HepG2 (cell line): ENCODE results near the gene MARVELD3. TPM values are rescaled to one million over a fixed set of nuclear protein-coding genes. Genes with fewer than 3 reads are reported as not detected.

Source experiments
- ATAC-seq: fragments of 200-7000 bp; cut with Tn5 transposase; 3 replicates; pipeline ENCODE4 v1.9.1; 2020; ENCODE audit warnings: mild to moderate bottlenecking, moderate library complexity
- BruUV-seq: library from RNA; stranded (reverse); fragments of 400-500 nt; replicated peaks from 2 replicates; lab custom pipeline; 2021; lab: Mats Ljungman, UMichigan
- CTCF ChIA-PET: fragments of 300-600 bp; formaldehyde crosslinking; extraction: SDS; loops from one replicate; lab custom pipeline; 2021; ENCODE audit warnings: low total read pairs, inconsistent platforms, low intra/inter-chr PET ratio; lab: Yijun Ruan, JAX
- POLR2A ChIA-PET: fragments of 350-600 bp; sonication (Branson Sonifier 250); formaldehyde crosslinking; loops from one replicate; lab custom pipeline; 2020; ENCODE audit warnings: antibody characterized with exemption, inconsistent platforms; lab: Yijun Ruan, JAX
- DNase-seq: peaks from one replicate; pipeline ENCODE4 v3.0.0-alpha.2; 2015; ENCODE audit warnings: low spot score
- FAIRE-seq: peaks from 3 replicates; lab custom pipeline; 2011; peaks lifted over from hg19 to GRCh38; lab: Jason Lieb, UNC
- H2AFZ ChIP-seq: one replicate; pipeline ENCODE4 v1.6.1; 2011; ENCODE audit warnings: low read length, inconsistent platforms
- H3K27ac ChIP-seq: fragments of 300-600 bp; 3 replicates; pipeline ENCODE4 v1.8.0; 2011; ENCODE audit warnings: mixed run types, mild to moderate bottlenecking, mixed read lengths, low read length, inconsistent platforms; ENCODE audit not compliant: insufficient read depth; ENCODE audit errors: extremely low read length
- H3K27me3 ChIP-seq, 2 experiments: fragments of 200-600 bp in 1 of 2; 2 replicates in 1 of 2; 3 replicates in 1 of 2; pipeline versions ENCODE4 v1.6.0 to v1.8.0; 2011; ENCODE audit warnings: low read length in 2 of 2, mild to moderate bottlenecking in 2 of 2, moderate library complexity in 2 of 2, inconsistent platforms in 1 of 2; ENCODE audit not compliant: insufficient read depth in 2 of 2, control insufficient read depth in 1 of 2
- H3K36me3 ChIP-seq, 2 experiments: fragments of 200-600 bp in 1 of 2; replicated peaks in 1 of 2; 2 replicates in 1 of 2; 3 replicates in 1 of 2; pipeline versions ENCODE4 v1.5.1 to v1.8.0; 2011; ENCODE audit warnings: low read length in 2 of 2, inconsistent platforms in 1 of 2; ENCODE audit not compliant: insufficient read depth in 2 of 2, control insufficient read depth in 1 of 2
- H3K4me1 ChIP-seq: 2 replicates; pipeline ENCODE4 v1.5.1; 2012; ENCODE audit warnings: low read length, inconsistent platforms; ENCODE audit not compliant: insufficient read depth
- H3K4me2 ChIP-seq: 2 replicates; pipeline ENCODE4 v1.6.0; 2011; ENCODE audit warnings: low read depth, low read length, inconsistent platforms
- H3K4me3 ChIP-seq, 3 experiments: fragments of 200-600 bp in 1 of 3; sonication (generic), shearing (Covaris generic) in 1 of 3; replicated peaks in 1 of 3; 2 replicates each; pipeline ENCODE4 v1.5.1; 2011 to 2016; ENCODE audit warnings: low read length in 3 of 3, inconsistent platforms in 2 of 3, low read depth in 2 of 3, mild to moderate bottlenecking in 2 of 3, control low read depth in 1 of 3, mixed read lengths in 1 of 3; ENCODE audit not compliant: insufficient read depth in 1 of 3
- H3K79me2 ChIP-seq: one replicate; pipeline ENCODE4 v1.6.1; 2011; ENCODE audit warnings: low read length, inconsistent platforms; ENCODE audit not compliant: insufficient read depth
- H3K9ac ChIP-seq: 2 replicates; pipeline ENCODE4 v1.6.0; 2011; ENCODE audit warnings: mild to moderate bottlenecking, low read depth, low read length, inconsistent platforms; ENCODE audit not compliant: insufficient read depth
- H3K9me3 ChIP-seq: 2 replicates; pipeline ENCODE4 v1.5.1; 2012; ENCODE audit warnings: mild to moderate bottlenecking, low read length
- H4K20me1 ChIP-seq: 2 replicates; pipeline ENCODE4 v1.6.0; 2011; ENCODE audit warnings: inconsistent platforms, mild to moderate bottlenecking, low read length, moderate library complexity; ENCODE audit not compliant: insufficient read depth
- EED ChIP-seq: sonication (generic); formaldehyde crosslinking; IDR thresholded peaks from 2 replicates; pipeline ENCODE4 v1.5.0; 2020; ENCODE audit warnings: mild to moderate bottlenecking, missing genetic modification reagents
- FOXA3 ChIP-seq: IDR thresholded peaks from 2 replicates; pipeline ENCODE4 v1.6.1; 2016; ENCODE audit warnings: missing genetic modification reagents, missing compliant biosample characterization
- JUNB ChIP-seq: sonication (generic); formaldehyde crosslinking; IDR thresholded peaks from 2 replicates; pipeline ENCODE4 v1.8.0; 2022; ENCODE audit warnings: missing genetic modification reagents, mild to moderate bottlenecking, borderline replicate concordance
- PAWR ChIP-seq: sonication (generic); formaldehyde crosslinking; IDR thresholded peaks from 2 replicates; pipeline ENCODE4 v1.4.0; 2020; ENCODE audit warnings: missing genetic modification reagents, mild to moderate bottlenecking, borderline replicate concordance
- SP2 ChIP-seq: sonication (generic); formaldehyde crosslinking; IDR thresholded peaks from 2 replicates; pipeline ENCODE4 v1.5.1; 2020; ENCODE audit warnings: mild to moderate bottlenecking, missing genetic modification reagents
- ZNF550 ChIP-seq: sonication (generic); formaldehyde crosslinking; IDR thresholded peaks from 2 replicates; pipeline ENCODE4 v1.4.0; 2020; ENCODE audit warnings: mild to moderate bottlenecking, missing genetic modification reagents, borderline replicate concordance
- ZNF674 ChIP-seq: sonication (generic); formaldehyde crosslinking; IDR thresholded peaks from 2 replicates; pipeline ENCODE4 v1.5.0; 2020; ENCODE audit warnings: low read depth, mild to moderate bottlenecking, missing genetic modification reagents
- ZSCAN31 ChIP-seq: sonication (generic); formaldehyde crosslinking; IDR thresholded peaks from 2 replicates; pipeline ENCODE4 v1.5.0; 2020; ENCODE audit warnings: low read depth, mild to moderate bottlenecking, missing genetic modification reagents
- WGBS: methylation state at CpG from one replicate; pipeline ENCODE4 v1.1.6; 2017; ENCODE audit warnings: low lambda C conversion rate; 5-methylcytosine and 5-hydroxymethylcytosine counted together
- in situ Hi-C: cut with HindIII; loops from 2 replicates; pipeline ENCODE4 v1.10.0; 2017; ENCODE audit warnings: low pct_unique_long_range_greater_than_20kb; ENCODE audit not compliant: extremely low pct_ligation_motif_present
- intact Hi-C: fragments of 100-400 bp; cut with micrococcal nuclease; formaldehyde crosslinking; loops from one replicate; pipeline ENCODE4 v1.10.0; 2022; ENCODE audit not compliant: unreplicated experiment
- polyA plus RNA-seq, 8 experiments: library from polyadenylated mRNA; depleted of rRNA in 3 of 8; stranded (reverse) in 7 of 8; unstranded in 1 of 8; fragments of >200 nt; fragmentation: Illumina TruSeq in 4 of 8; extraction: Trizol in 4 of 8; gene quantifications; 2 replicates each; pipeline versions ENCODE4 v1.2.1 to v1.2.3, GENCODE V29; 2011 to 2016; ENCODE audit warnings: low read depth in 4 of 8, missing spikeins in 1 of 8, mixed read lengths in 1 of 8; ENCODE audit not compliant: insufficient read depth in 1 of 8
- total RNA-seq, 5 experiments: library from RNA; depleted of rRNA; stranded (reverse); fragments of >200 nt; fragmentation: Illumina TruSeq; extraction: Trizol; gene quantifications; 2 replicates each; pipeline ENCODE4 v1.2.3, GENCODE V29; 2016; ENCODE audit warnings: low read depth in 1 of 5
- TF ChIP-seq, protein P1 (sequence below): IDR thresholded peaks from 2 replicates; pipeline ENCODE4 v1.6.1; 2016; ENCODE audit warnings: mild to moderate bottlenecking
- TF ChIP-seq, protein P2 (sequence below): IDR thresholded peaks from 2 replicates; pipeline ENCODE4 v1.6.1; 2018; ENCODE audit warnings: missing genetic modification reagents, mild to moderate bottlenecking, missing compliant biosample characterization
- TF ChIP-seq, protein P3 (sequence below): sonication (generic); formaldehyde crosslinking; IDR thresholded peaks from 2 replicates; pipeline ENCODE4 v1.5.0; 2020; ENCODE audit warnings: missing genetic modification reagents

The MARVELD3 gene
- total and polyA plus RNA-seq, 2 of the 13 experiments (the other 11 are each of a cell fraction or from before 2014, with no cell fraction given), result 4.8 to 5.6 TPM

DNA sequence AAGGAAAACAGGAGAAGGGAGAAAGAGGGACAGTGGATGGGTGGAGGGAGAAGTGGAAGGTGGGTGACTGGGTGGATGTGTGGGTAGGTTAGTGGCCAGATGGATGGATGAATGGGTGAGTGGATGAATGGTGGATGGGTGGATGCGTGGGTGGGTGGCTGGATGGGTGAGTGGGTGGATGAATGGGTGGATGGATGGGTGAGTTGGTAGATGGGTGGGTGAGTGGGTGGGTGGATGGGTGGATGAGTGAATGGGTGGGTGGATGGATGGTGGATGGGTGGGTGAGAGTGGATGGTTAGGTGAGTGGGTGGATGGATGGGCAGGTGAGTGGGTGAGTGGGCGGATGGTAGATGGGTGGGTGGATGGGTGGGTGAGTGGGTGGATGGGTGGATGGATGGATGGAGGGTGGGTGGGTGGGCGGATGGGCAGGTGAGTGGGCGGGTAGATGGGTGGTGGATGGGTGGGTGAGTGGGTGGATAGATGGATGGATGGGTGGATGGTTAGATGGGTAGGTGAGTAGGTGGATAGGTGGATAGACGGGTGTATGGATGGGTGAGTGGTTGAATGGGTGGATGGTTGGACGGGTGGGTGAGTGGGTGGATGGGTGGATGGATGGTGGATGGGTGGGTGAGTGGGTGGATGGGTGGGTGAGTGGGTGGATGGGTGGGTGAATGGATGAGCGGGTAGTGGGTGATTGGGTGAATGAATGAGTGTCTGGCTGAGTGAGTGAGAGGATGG lies 702 bp upstream of the MARVELD3 start:
- Histone ChIP-seq H3K4me1 (peaks cover 49% of the 10 kb centered on the region), H3K4me2 (peak overlapping the region; percentile 93), H3K27ac (no peak overlapping the region), H3K9me3 (no peaks in the 10 kb centered on the region), H3K27me3 (no peaks in the 10 kb centered on the region; a peak in 1 of 5 replicates), H4K20me1 (no peaks in the 10 kb centered on the region), H3K79me2 (no peaks in the 10 kb centered on the region), H3K36me3 (no peaks in the 10 kb centered on the region), H3K9ac (no peak overlapping the region), H3K4me3 (peak overlapping the region in 2 of 3 experiments; percentile 90 to 92; a peak in 3 of 6 replicates), H2AFZ (no peak overlapping the region)
- no peak for ATAC-seq
- FAIRE-seq, result no peak
- intact Hi-C loops, result no loop called here
- TF ChIP-seq ZNF674 (CRISPR knock-in tag) (0 out of 2 replicates have a peak, but pooled peaks have one; percentile 41), JUNB (CRISPR knock-in tag) (no peak), ZSCAN31 (0 out of 2 replicates have a peak, but pooled peaks have one; percentile 1), EED (CRISPR knock-in tag) (0 out of 2 replicates have a peak, but pooled peaks have one; percentile 22), PAWR (CRISPR knock-in tag) (no peak), SP2 (peak; percentile 20; the same call in 1 of the 2 replicates), FOXA3 (no peak), ZNF550 (CRISPR knock-in tag) (no peak)
- TF ChIP-seq, protein P1, sequence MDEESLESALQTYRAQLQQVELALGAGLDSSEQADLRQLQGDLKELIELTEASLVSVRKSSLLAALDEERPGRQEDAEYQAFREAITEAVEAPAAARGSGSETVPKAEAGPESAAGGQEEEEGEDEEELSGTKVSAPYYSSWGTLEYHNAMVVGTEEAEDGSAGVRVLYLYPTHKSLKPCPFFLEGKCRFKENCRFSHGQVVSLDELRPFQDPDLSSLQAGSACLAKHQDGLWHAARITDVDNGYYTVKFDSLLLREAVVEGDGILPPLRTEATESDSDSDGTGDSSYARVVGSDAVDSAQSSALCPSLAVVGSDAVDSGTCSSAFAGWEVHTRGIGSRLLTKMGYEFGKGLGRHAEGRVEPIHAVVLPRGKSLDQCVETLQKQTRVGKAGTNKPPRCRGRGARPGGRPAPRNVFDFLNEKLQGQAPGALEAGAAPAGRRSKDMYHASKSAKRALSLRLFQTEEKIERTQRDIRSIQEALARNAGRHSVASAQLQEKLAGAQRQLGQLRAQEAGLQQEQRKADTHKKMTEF (CRISPR knock-in tag), result no peak
- TF ChIP-seq, protein P2, sequence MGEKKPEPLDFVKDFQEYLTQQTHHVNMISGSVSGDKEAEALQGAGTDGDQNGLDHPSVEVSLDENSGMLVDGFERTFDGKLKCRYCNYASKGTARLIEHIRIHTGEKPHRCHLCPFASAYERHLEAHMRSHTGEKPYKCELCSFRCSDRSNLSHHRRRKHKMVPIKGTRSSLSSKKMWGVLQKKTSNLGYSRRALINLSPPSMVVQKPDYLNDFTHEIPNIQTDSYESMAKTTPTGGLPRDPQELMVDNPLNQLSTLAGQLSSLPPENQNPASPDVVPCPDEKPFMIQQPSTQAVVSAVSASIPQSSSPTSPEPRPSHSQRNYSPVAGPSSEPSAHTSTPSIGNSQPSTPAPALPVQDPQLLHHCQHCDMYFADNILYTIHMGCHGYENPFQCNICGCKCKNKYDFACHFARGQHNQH, result no peak
- TF ChIP-seq, protein P3, sequence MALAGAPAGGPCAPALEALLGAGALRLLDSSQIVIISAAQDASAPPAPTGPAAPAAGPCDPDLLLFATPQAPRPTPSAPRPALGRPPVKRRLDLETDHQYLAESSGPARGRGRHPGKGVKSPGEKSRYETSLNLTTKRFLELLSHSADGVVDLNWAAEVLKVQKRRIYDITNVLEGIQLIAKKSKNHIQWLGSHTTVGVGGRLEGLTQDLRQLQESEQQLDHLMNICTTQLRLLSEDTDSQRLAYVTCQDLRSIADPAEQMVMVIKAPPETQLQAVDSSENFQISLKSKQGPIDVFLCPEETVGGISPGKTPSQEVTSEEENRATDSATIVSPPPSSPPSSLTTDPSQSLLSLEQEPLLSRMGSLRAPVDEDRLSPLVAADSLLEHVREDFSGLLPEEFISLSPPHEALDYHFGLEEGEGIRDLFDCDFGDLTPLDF, result no peak
- BruUV-seq, result no TSS peak
- in situ Hi-C loops, result no loop called here
- CTCF ChIA-PET, result no interaction called here
- 85% methylated on average over 7 of the region's 7 CpGs for WGBS
- no peak for DNase-seq
- POLR2A ChIA-PET, result interaction anchor here (0.6 to 0.8 kb wide), 2 partner anchors 14 to 60 kb away, joined by 3 read pairs; no protein-coding TSS in a partner anchor
